Keratinocyte (primary cell): ENCODE results near the gene MACF1. TPM values are rescaled to one million over a fixed set of nuclear protein-coding genes. Genes with fewer than 3 reads are reported as not detected.

Experiments used
- DNase-seq: peaks from one replicate; pipeline ENCODE4 v3.0.0-alpha.2; 2011; ENCODE audit warnings: low read depth, missing footprints, low spot score
- FAIRE-seq: peaks from 2 replicates; lab custom pipeline; 2011; peaks lifted over from hg19 to GRCh38; lab: Jason Lieb, UNC
- H2AFZ ChIP-seq: 2 replicates; pipeline ENCODE4 v1.6.0; 2012; ENCODE audit warnings: low read length, control low read depth, inconsistent platforms; ENCODE audit not compliant: control insufficient read depth
- H3K27ac ChIP-seq: 2 replicates; pipeline ENCODE4 v1.5.1; 2011; ENCODE audit warnings: low read length; ENCODE audit not compliant: control insufficient read depth, insufficient read depth
- H3K27me3 ChIP-seq: 3 replicates; pipeline ENCODE4 v1.6.0; 2011; ENCODE audit warnings: low read length; ENCODE audit not compliant: control insufficient read depth, insufficient read depth; ENCODE audit errors: extremely low read depth
- H3K36me3 ChIP-seq, 2 experiments: 2 replicates in 1 of 2; 3 replicates in 1 of 2; pipeline ENCODE4 v1.5.1; 2011; ENCODE audit warnings: low read length in 2 of 2, mild to moderate bottlenecking in 1 of 2; ENCODE audit not compliant: control insufficient read depth in 2 of 2, insufficient read depth in 2 of 2; ENCODE audit errors: extremely low read depth in 1 of 2
- H3K4me1 ChIP-seq: 3 replicates; pipeline ENCODE4 v1.5.1; 2011; ENCODE audit warnings: low read length; ENCODE audit not compliant: control insufficient read depth, insufficient read depth; ENCODE audit errors: extremely low read depth
- H3K4me2 ChIP-seq: 3 replicates; pipeline ENCODE4 v1.6.0; 2011; ENCODE audit warnings: low read depth, low read length; ENCODE audit not compliant: control insufficient read depth, insufficient read depth; ENCODE audit errors: extremely low read depth
- H3K4me3 ChIP-seq, 3 experiments: fragments of 200-600 bp in 1 of 3; sonication (generic) in 1 of 3; 2 replicates in 2 of 3; 3 replicates in 1 of 3; pipeline ENCODE4 v1.5.1; 2011 to 2016; ENCODE audit warnings: low read length in 3 of 3, mild to moderate bottlenecking in 3 of 3, control low read depth in 2 of 3, inconsistent platforms in 1 of 3, low read depth in 1 of 3, mixed read lengths in 1 of 3, mixed run types in 1 of 3, moderate library complexity in 1 of 3; ENCODE audit not compliant: control insufficient read depth in 2 of 3, insufficient read depth in 2 of 3; ENCODE audit errors: extremely low read depth in 1 of 3
- H3K79me2 ChIP-seq: 2 replicates; pipeline ENCODE4 v1.6.0; 2012; ENCODE audit warnings: low read length; ENCODE audit not compliant: control insufficient read depth, insufficient read depth
- H3K9ac ChIP-seq: 3 replicates; pipeline ENCODE4 v1.6.0; 2011; ENCODE audit warnings: low read length; ENCODE audit not compliant: control insufficient read depth, insufficient read depth; ENCODE audit errors: extremely low read depth
- H3K9me1 ChIP-seq: 3 replicates; pipeline ENCODE4 v1.6.0; 2011; ENCODE audit warnings: low read length; ENCODE audit not compliant: control insufficient read depth, insufficient read depth; ENCODE audit errors: extremely low read depth
- H3K9me3 ChIP-seq: 2 replicates; pipeline ENCODE4 v1.5.1; 2012; ENCODE audit warnings: low read depth, low read length; ENCODE audit not compliant: control insufficient read depth
- H4K20me1 ChIP-seq: 3 replicates; pipeline ENCODE4 v1.6.0; 2011; ENCODE audit warnings: low read length; ENCODE audit not compliant: control insufficient read depth, insufficient read depth; ENCODE audit errors: extremely low read depth
- CTCF ChIP-seq, 3 experiments: IDR thresholded peaks in 1 of 3; conservative IDR thresholded peaks in 1 of 3; optimal IDR thresholded peaks in 1 of 3; 2 replicates in 2 of 3; 3 replicates in 1 of 3; pipeline versions ENCODE3 to v1.5.1; 2011; ENCODE audit warnings: low read length in 3 of 3, mild to moderate bottlenecking in 3 of 3, moderate library complexity in 2 of 3, control low read depth in 1 of 3, inconsistent platforms in 1 of 3; ENCODE audit not compliant: insufficient read depth in 2 of 3; ENCODE audit errors: extremely low read depth in 1 of 3
- EZH2 ChIP-seq: IDR thresholded peaks from one replicate; pipeline ENCODE4 v1.6.1; 2012; ENCODE audit warnings: inconsistent platforms, mild to moderate bottlenecking, low read length, moderate library complexity
- dilution Hi-C: fragments of 300-500 bp; cut with MboI; formaldehyde crosslinking; loops from one replicate; pipeline ENCODE4 v1.7.0; 2020; ENCODE audit warnings: low sequenced_read_pairs; ENCODE audit not compliant: extremely low pct_ligation_motif_present
- polyA plus RNA-seq, 5 experiments: library from polyadenylated mRNA; depleted of rRNA in 3 of 5; stranded (reverse) in 3 of 5; stranded (forward) in 1 of 5; unstranded in 1 of 5; fragments of >200 nt; gene quantifications; 1 replicate in 1 of 5; 2 replicates in 3 of 5; 3 replicates in 1 of 5; pipeline versions ENCODE4 v1.2.1 to v1.2.3, GENCODE V29; 2011 to 2012; ENCODE audit warnings: missing spikeins in 2 of 5, low read depth in 1 of 5, low replicate concordance in 1 of 5

The MACF1 gene
- polyA plus RNA-seq, 1 donor (not counting 4 experiments of a cell fraction or from before 2014, with no cell fraction given), result 111 TPM

GRCh38 chr1:39243302-39243701, 38.8 kb downstream of the MACF1 start:
- Histone ChIP-seq H3K27me3 (no peaks in the 10 kb centered on the region), H2AFZ (no peak overlapping the region), H3K4me3 (no peak overlapping the region), H4K20me1 (peaks cover 3% of the 10 kb centered on the region), H3K79me2 (peaks cover 68% of the 10 kb centered on the region), H3K36me3 (peaks cover 3 to 8% of the 10 kb centered on the region in 2 experiments), H3K9me1 (no peaks in the 10 kb centered on the region), H3K27ac (no peak overlapping the region), H3K9me3 (no peaks in the 10 kb centered on the region), H3K9ac (no peak overlapping the region), H3K4me1 (peaks cover 2% of the 10 kb centered on the region), H3K4me2 (no peak overlapping the region)
- dilution Hi-C loops, result no loop called here
- TF ChIP-seq EZH2 (no peak), CTCF (optimal IDR thresholded peaks at IDR 0.05 in 1 of 3, IDR thresholded peaks at IDR 0.05 in 1 of 3, conservative IDR thresholded peaks at IDR 0.05 in 1 of 3; ENCODE audit: extremely low read depth in 1 of 3, insufficient read depth in 2 of 3, low read length in 3 of 3) (no peak)
- FAIRE-seq, result no peak
- no peak for DNase-seq

- no peaks in the 10 kb centered on the region for H3K27me3 ChIP-seq
- H3K79me2 ChIP-seq, result peaks cover 55% of the 10 kb centered on the region
- H3K9me1 ChIP-seq, result no peaks in the 10 kb centered on the region
- no peak overlapping the region for H3K4me2 ChIP-seq
- no peak for DNase-seq
- H3K9me3 ChIP-seq, result no peaks in the 10 kb centered on the region
- no peak overlapping the region for H2AFZ ChIP-seq
- dilution Hi-C loops, result no loop called here
- H3K4me1 ChIP-seq, result peaks cover 6% of the 10 kb centered on the region
- TF ChIP-seq CTCF (optimal IDR thresholded peaks at IDR 0.05 in 1 of 3, IDR thresholded peaks at IDR 0.05 in 1 of 3, conservative IDR thresholded peaks at IDR 0.05 in 1 of 3; ENCODE audit: extremely low read depth in 1 of 3, insufficient read depth in 2 of 3, low read length in 3 of 3) (no peak), EZH2 (no peak)
- peaks cover 18 to 20% of the 10 kb centered on the region in 2 experiments for H3K36me3 ChIP-seq
- no peak for FAIRE-seq
- H3K4me3 ChIP-seq, result no peak overlapping the region
- H3K9ac ChIP-seq, result no peak overlapping the region
- H3K27ac ChIP-seq, result no peak overlapping the region
- peaks cover 5% of the 10 kb centered on the region for H4K20me1 ChIP-seq
Observed at GRCh38 chr1:39250460-39251240, 46.2 kb downstream of the MACF1 start.
